Heart left ventricle (tissue), 13 donors: ENCODE results near the gene QSOX1.

Experiments
- POLR2A ChIP-seq, 2 donors: fragments of 450-650 bp; IDR thresholded peaks; one replicate each; pipeline ENCODE4 v1.6.1; 2017; ENCODE audit warnings: antibody characterized with exemption in 2 of 2, mild to moderate bottlenecking in 2 of 2, moderate library complexity in 2 of 2
- TF ChIP-seq, protein P1 (sequence below), 12 donors: fragments of 200-600 bp; sonication (generic) in 4 of 12; IDR thresholded peaks; one replicate each; pipeline versions ENCODE4 v1.5.0 to v1.8.0; 2018 to 2022; ENCODE audit warnings: antibody characterized with exemption in 12 of 12, mild to moderate bottlenecking in 5 of 12
- donor health status: ischemic (EF 13 %, LVEDD 7.1; RV severe dilation, severe dysfunction).
- donor health status: DM: no; HTN: yes; CAD: no.
- donor health status: DM: no; HTN: no; CAD: no.
- donor health status: ischemic (EF 25% LVEDD 6.9; RV normal size, moderate dysfunction).
- donor health status: ischemic (EF 25% LVEDD 5.7; RV mildly dilated, moderate dysfunction).
- donor health status: ischemic (EF 35%, LVEDD 5.7; RV mildly dilated, moderate dysfunction).
- donor health status: nonischemic (EF 11% LVEDD 7.7; RV severe dilation, severe dysfunction).
- donor health status: DM: yes; HTN: yes; CAD: no.
- donor health status: PGD.
- donor health status: ischemic (EF 29% LVEDD 5.4; RV normal size, mild dysfunction).
- donor health status: nonischemic (EF 23%, LVEDD 6.1; RV moderate dilation, normal function).

DNA sequence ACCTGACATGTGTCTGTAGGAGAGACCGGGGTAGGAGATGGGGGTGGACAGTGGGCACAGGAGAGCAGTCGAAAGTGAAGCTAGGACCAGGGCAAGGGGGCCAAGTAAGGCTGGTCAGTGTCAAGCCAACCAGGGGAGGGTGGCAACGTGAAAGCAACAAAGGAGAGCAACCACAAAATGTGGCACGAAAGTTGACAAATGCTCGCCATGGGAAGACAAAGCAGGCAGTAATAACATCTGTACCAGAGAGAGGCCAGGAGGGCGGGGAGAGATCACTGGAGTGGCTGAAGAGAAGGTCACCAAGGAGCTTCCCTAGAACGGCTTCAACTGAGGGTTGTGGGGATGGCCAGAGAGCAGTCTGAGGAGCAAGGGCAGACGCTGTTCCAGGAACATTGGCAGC lies 17.0 kb downstream of the QSOX1 start:
- TF ChIP-seq, protein P1, sequence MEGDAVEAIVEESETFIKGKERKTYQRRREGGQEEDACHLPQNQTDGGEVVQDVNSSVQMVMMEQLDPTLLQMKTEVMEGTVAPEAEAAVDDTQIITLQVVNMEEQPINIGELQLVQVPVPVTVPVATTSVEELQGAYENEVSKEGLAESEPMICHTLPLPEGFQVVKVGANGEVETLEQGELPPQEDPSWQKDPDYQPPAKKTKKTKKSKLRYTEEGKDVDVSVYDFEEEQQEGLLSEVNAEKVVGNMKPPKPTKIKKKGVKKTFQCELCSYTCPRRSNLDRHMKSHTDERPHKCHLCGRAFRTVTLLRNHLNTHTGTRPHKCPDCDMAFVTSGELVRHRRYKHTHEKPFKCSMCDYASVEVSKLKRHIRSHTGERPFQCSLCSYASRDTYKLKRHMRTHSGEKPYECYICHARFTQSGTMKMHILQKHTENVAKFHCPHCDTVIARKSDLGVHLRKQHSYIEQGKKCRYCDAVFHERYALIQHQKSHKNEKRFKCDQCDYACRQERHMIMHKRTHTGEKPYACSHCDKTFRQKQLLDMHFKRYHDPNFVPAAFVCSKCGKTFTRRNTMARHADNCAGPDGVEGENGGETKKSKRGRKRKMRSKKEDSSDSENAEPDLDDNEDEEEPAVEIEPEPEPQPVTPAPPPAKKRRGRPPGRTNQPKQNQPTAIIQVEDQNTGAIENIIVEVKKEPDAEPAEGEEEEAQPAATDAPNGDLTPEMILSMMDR (IDR thresholded peaks at IDR 0.05): no peak
- TF ChIP-seq POLR2A (IDR thresholded peaks at IDR 0.05): no peak
